Stimulated activated CD4-positive, alpha-beta T cell treated with anti-CD3 and anti-CD28 coated beads, TNF-alpha, amount 100 ng/mL, for 1 hour (primary cell): ENCODE data around the gene ZDHHC24.
"Not testable (repeated sequence)": the region's sequence is repeated elsewhere in the genome, so short reads cannot be mapped to it uniquely, and the experiment has no call there.

Source experiments
- DNase-seq, 3 donors: peaks; one replicate each; pipeline ENCODE4 v3.0.0-alpha.2; 2020; ENCODE audit warnings: low read depth in 3 of 3, low spot score in 1 of 3

ZDHHC24 gene, protein sequence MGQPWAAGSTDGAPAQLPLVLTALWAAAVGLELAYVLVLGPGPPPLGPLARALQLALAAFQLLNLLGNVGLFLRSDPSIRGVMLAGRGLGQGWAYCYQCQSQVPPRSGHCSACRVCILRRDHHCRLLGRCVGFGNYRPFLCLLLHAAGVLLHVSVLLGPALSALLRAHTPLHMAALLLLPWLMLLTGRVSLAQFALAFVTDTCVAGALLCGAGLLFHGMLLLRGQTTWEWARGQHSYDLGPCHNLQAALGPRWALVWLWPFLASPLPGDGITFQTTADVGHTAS

DNA sequence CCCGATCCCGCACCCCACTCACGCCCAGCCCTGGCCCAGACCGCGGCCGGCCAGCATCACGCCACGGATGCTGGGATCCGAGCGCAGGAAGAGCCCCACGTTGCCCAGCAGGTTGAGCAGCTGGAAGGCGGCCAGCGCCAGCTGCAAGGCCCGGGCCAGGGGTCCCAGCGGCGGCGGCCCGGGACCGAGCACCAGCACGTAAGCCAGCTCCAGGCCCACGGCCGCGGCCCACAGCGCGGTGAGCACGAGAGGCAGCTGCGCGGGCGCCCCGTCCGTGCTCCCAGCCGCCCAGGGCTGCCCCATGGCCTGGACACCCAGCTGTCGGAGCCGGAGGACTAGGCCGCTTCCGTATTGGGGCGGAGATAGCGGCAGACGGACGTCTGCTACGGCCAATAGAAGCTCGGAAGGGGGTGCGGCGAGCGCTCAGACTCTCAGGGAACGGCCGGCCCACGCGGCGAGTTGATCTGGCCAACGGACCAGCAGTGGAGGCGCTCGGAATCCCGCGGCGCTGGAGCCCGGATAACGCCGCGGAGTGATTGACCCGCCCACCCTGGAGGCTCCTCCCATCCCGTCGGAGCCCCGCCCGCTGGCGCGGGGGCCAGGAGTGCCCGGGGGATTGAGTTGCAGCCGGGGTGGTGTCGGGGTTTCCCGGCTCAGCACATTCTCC lies at the start of gene ZDHHC24:
TSS of gene ZDHHC24 (minus strand) at position 348 of the 667 bp plus-strand sequence. CDS start at position 303, 45 bp downstream.
- peak; percentile 47 to 77 (median 58) for DNase-seq

DNA sequence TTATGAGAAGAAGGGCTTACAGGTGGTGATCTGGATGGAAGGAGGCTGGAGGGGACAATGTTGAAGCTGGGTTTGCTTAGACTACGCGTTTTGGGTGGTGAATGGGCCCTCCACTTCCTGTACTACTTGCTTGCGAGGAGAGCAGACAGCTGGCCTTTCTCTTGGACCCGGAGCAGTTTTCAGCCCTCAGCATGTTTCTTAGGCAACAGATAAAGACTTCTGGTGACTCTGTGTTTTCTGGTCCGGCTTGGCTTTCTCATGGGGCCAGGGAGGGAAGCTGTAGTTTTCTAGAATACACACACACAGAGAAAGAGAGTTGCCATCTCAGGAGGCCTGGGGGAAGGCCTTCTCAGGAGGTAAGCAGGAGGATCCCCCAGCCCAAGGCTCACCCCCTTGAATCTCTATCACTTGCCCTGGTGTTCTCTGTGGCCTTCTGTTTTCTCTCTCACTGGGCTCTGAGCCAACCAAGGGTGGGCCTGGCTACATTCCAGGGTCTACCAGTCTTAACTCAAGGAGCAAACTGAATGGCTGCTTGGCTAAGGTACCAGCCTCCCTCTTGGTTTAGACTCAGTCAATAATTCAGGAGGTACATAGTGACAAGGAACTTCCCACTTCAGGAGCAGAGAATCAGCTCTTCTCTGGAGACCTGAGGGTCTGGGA lies 49.5 kb upstream of the ZDHHC24 start:
- no peak for DNase-seq

DNA sequence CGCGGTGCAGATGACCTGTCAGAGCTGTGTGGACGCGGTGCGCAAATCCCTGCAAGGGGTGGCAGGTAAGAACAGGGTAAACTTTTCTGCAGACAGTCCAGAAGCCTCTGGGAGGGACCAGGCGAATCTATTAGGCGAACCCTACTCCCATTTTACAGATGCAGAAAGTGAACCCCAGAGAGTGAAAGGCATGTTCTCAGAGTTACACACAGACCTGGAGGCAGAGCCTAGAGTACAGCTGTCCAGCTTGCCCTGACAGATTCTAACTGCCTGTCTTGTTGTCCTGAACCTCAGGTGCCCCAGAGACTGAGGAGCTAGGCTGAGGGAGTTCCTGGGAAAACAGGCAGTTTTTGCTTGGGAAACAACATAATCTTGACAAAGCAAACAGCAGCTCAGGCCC lies 47.8 kb upstream of the ZDHHC24 start:
- no peak for DNase-seq

DNA sequence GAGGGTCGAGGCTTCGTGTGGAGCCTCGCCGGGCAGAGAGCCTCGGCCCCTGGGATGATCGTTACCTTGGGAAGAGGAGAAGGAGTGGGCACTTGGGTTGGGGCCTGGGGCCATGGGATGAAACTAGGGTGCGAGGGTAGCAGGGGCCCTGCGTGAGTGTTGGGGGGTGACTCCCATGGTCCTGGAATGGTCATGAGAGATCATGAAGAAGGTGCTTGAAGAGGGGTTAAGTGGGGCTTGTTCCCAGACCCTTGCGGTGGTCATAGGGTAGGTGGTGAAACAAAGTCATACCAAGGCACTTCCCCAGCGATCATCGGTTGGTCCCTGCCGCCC lies 47.4 kb upstream of the ZDHHC24 start:
- no peak for DNase-seq

DNA sequence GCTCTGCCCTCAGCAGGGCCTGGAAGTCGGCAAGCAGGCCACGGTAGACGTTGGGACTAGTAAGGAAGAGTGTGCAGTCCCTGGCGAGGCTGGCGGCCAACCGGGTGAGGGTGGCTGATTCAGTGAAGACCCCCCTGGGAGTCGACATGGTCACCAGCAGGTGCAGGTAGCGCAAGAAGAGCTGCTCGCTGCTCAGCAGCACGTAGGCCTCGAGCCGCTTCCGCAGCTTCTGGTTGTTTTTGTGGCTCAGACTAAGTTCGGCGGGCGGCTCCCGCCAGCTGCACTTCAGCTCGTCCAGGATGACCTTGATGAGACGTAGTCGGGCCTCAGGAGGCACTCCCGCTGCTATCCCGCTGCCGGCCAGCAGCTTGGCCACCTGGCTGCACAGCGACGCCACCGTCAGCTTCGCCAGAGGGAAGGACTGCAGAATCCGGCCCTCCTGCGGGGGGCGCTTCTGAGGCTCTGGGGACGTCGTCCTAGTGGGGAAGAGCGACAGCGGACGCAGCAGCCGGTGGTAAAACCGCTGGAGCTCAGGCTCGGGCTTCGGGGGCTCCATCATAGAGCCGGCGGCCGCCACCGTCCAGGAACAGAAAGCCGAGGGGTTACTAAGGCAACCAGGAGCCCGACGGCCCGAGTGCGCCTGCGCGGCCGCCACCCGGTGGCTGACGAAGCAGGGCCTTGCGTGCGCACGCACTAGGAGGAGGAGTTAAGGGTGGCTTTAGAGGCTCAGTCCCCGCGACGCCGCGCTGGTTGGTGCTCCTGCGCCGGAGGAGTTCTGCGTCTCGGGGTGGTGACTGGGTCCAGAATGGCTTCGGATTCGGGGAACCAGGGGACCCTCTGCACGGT lies 46.8 kb upstream of the ZDHHC24 start, which contains the start of the genes CCDC87 and CCS:
TSS of gene CCDC87 (minus strand) at position 607 of the 846 bp plus-strand sequence. CDS start at position 559, 48 bp downstream.
TSS of gene CCS (plus strand) at position 729 of the 846 bp plus-strand sequence. CDS start at position 806, 77 bp downstream.
- DNase-seq, result peak; percentile 96 to 98 (median 97)

DNA sequence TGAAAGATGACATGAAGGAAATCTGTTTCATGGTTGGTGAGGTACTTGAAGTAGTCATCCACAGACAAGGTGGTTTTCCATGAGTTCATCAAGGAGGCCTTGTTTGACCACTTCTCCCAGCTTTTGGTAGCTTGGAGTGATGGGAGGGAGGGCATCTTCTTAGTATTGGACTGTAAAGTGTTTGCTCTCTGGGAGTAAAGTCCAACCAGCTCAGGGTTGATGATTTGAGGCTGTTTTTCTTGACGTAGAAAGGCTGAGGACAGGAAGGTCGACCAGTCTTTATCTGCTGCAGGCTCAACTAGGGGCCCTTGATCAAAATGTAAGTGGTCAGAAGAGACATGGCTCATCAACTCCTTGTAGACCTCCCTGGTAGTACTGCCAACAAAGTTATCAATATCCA lies 45.3 kb upstream of the ZDHHC24 start:
- DNase-seq, result no peak

DNA sequence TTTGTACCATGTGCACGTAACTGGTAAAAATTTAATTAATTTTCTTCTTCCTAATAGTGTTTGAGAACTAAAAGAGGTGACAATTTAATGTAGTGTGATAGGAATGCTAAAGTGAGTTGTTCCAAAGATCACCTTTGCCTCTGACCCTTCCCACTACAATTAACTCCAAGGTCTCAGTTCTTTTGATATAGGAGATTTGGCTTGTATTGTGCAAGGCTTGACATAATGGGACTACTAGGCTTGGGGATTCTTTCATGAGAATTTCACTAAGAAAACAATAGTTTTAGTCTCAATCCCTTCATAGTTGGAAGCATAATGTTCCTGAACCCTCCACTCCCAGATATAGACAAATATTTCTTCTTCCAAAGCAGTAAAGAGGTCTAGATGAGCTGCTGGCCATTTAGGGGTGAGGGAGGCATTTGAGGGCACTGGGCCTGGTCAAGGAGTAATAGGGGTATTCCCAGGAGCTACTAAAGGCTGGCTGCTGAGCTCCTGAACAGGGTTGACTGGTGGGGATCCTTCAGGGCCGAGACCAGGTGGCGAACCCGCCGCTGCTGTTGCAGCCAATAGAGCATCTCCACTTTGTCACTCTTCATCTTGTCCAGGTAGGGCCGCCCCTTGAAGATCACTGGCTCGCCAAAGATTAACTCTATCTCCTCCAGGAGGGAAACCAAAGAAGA lies 44.3 kb upstream of the ZDHHC24 start:
- DNase-seq, result no peak

DNA sequence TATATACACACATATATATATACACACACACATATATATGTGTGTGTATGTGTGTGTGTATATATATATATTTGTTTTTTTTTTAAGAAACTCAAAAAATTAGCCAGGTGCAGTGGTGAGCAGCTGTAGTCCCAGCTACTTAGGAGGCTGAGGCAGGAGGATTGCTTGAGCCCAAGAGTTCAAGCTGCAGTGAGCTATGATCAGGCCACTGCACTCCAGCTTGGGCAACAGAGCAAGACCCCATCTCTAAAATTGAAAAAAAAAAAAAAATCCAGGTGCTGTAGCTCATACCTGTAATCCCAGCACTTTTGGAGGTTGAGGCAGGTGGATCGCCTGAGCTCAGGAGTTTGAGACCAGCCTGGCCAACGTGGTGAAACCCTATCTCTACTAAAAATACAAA lies 43.5 kb upstream of the ZDHHC24 start:
- not testable (repeated sequence) for DNase-seq

DNA sequence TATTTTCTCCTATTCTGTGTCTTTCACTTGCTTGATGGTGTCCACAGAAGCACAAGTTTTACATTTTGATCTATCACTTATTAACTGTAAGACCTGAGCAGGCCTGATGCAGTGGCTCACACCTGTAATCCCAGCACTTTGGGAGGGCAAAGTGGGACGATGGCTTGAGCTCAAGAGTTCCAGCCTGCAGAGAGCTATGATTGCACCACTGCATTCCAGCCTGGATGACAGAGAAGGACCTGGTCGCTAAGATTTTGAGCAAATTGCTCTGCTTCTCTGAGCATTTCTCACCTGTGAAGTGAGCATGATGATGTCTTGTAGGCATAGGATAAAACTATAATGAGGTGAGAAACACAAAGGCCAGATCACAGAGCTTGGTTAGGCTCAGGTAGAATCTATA lies 40.3 kb upstream of the ZDHHC24 start:
- no peak for DNase-seq

DNA sequence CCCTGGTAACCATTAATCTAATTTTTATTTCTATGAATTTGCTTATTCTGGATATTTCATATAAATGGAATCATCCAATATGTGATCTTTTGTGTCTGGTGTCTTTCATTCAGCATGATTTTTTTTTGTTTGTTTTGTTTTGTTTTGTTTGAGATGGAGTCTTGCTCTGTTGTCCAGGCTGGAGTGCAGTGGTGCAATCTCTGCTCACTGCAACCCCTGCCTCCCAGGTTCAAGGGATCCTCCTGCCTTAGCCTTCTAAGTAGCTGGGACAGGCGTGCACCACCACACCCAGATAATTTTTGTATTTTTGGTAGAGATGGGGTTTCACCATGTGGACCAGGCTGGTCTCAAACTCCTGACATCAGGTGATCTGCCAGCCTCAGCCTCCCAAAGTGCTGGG lies 39.6 kb upstream of the ZDHHC24 start:
- not testable (repeated sequence) for DNase-seq

DNA sequence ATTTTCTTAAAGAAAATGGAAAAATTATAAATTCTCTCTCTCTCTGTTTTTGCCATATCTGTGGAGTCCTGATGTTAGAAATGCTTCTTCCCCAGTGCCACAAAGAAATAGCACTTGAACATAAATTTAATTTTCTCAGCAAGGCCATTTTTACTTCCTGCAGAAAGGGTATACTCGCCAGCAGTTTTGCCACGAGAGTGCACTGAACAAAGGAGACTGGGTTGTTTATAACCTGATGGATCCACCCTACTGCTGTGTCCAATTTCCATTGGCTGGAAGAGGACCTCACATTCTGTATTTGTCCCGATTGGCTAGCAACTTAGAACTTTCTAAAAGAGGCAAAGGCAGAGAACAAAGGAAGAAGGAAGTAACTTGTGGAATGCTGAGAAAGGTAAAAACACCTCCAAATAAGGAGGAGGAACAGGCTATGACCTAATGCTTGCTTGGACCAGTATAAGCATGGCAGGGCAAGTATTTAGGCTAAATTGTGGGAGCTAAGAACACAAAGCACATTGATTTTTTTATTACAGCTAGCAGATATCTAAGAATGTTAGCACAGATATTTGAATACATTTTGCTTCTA lies 36.8 kb upstream of the ZDHHC24 start:
- DNase-seq, result not testable (repeated sequence)

DNA sequence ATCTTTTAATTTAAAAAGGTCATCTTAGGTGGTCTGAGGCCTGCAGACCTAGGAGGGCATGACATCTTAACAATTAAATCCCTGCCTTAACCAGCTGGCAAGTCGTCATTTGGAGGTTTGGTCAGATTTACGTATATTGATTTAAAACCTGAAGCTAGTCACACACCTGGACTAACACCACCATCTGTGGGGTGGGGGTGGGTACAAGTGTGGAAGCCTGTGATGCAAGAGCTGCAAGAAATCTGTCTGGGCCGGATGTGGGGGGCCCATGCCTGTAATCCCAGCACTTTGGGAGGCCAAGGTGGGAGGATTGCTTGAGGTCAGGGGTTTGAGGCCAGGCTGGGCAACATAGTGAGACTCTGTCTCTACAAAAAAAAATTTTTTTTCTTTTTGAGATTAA lies 35.4 kb upstream of the ZDHHC24 start:
- DNase-seq, result no peak

DNA sequence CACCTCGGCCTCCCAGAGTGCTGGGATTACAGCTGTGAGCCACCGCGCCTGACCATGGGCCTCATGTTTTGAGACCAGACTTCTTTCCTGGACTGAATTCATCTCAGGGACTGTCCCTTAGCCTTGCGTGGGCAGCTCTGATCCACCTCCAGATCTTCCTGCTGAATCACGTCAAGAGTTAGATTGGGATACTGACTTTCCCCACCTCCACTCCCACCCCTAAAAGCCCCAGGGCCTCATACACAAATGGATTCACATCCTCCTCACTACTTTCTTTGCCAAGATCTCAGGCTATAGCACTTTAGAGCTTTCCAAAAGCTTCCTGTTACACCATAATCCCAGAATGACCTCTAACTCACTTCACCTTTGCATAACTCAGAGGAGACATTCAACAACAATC lies 35.0 kb upstream of the ZDHHC24 start:
- no peak for DNase-seq

DNA sequence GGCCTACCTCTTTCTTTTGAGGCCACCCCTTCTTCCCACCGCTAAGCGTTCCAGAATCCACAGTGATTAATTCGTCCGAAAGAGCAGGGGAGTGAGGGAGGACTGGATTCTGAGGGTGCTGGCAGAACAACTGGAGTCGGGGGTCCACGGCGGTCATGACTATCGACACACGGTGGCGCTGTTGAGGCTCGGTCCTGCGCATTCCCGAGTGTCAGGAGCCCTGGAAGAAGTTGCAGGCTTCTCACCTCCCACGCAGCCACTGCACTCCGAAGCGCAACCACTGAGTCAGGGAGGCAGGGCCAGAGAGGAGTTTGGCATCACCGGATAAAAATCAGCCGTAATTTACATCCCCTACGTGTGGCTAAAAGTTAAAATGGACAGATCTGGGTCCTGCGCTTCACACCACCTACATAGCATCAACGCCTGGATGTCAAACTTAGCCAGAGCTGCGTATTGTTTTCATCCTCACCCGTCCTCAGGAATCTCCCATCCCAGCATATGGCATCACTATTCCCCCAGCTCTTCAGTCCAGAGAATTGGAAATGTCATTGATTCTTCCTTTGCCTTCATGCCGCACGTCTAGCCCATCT lies 33.3 kb upstream of the ZDHHC24 start:
- peak; percentile 45 to 70 (median 58) for DNase-seq

DNA sequence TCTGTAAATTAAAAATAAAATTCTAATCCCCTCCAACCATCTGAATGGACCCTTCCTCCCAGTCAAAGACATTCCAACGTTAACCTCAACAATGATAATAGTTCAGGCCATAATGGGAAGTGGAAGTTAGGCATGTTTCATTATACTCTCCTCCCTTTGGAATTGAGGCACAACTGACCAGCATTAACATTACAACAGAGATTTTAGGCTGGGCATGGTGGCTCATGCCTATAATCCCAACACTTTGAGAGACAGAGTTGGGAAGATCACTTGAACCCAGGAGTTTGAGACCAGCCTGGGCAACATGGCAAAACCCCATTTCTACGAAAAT lies 25.0 kb upstream of the ZDHHC24 start:
- no peak for DNase-seq

DNA sequence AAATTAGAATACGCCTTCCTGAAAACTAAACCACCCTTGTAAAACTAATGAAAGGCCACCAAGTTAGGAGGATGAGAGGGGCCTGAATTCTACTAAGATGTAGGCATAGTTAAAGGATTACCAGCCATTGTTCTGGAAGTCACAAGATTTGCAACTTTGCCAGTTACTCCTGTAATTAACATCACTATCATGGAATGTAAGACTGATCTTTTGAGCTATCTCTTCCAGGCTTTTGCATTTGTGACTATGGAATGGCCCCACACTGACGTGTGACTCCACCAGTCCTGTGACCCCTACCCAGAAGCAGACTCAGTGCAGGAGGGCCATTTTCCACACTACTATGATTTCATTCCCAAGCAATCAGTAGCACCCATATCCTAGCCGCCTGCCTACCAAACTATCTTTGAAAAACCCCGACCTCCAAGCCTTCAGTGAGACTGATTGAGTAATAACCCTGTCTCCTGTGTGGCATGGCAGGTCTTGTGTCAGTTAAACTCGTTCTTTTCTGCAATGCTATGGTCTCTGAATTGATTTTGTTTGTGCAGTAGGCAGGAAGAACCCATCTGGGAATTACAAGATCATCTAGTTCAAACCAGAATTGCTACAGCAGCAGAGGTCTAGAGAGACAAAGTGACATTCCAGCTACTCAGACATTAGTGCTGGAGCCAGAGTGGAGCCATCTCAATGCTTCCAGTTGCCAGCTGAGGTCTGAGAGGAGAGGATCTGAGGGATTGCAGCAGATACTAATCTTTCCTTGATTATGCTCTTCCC lies 24.4 kb upstream of the ZDHHC24 start:
- DNase-seq, result no peak

DNA sequence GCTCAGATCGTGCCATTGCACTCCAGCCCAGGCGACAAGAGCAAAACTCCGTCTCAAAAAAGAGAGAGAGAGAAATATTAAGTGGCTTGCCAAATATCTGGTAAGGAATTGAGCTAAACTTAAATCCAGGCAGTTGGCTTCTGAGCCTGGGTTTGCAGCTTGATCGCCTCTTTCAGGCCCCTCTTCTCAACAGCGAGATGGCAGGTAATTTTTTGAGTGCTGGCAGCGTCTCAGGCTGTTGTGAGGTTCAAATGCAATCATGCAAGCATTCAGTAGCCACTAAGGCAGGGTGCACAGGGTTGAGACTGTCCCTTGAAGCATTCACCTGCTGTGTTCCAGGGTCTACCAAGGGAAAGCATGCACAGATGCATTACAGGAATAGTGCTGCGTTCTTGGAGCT lies 23.2 kb upstream of the ZDHHC24 start:
- DNase-seq, result no peak

DNA sequence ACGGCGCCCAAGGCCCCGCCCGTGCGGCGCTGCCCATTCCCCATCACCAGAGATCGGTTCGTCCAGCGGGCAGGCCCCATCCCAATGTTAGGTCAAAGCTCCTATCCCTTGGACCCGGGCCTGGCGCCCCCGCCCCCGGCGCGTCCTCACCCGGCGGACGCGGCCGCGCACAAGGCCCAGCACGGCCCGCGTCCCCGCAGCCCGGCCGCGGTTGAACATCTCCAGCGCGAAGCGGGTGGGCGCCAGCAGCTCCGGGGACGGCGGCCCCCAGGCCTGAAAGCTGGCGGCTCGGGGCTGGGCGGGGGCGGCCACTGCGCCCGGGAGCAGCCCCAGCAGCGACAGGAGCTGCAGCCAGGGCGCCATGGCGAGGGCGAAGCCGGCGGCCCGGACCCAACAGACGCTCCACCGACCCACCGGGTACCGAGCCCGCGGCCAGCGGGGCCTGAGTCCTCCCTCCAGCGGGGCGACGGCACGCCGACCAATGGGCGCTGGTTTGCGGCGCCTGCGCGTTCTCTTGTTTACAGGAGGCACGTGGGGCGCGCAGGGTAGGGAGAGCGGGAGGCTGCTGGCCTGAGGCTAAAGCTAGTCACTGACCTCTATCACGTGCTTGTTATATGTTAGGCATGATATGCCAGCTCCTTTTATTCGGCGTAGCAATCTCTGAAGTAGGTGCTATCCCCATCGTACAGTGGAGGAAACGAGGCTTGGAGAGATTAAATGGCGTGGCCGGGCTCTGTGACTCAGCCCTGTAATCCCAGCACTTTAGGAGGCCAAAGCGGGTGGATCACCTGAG lies 22.5 kb upstream of the ZDHHC24 start, which contains the start of gene CTSF:
TSS of gene CTSF (minus strand) at position 483 of the 793 bp plus-strand sequence. CDS start at position 363, 120 bp downstream.
- DNase-seq, result peak in 2 of 3 donors; percentile 45 to 61
